Mesendoderm (in vitro differentiated cells): ENCODE measurements around the gene MESP1.

Source experiments
- DNase-seq: peaks from one replicate; pipeline ENCODE4 v3.0.0; 2013
- H2AK5ac ChIP-seq: 2 replicates; pipeline ENCODE4 v1.6.1; 2013; ENCODE audit warnings: low read length, inconsistent platforms
- H2BK120ac ChIP-seq: 2 replicates; pipeline ENCODE4 v1.6.1; 2013; ENCODE audit warnings: low read depth, mild to moderate bottlenecking, low read length, moderate library complexity, mixed read lengths
- H2BK15ac ChIP-seq: replicated peaks from 2 replicates; pipeline ENCODE4 v1.6.1; 2013; ENCODE audit warnings: low read depth, mild to moderate bottlenecking, moderate library complexity
- H2BK5ac ChIP-seq: 2 replicates; pipeline ENCODE4 v1.6.1; 2013; ENCODE audit warnings: low read length, inconsistent platforms
- H3K18ac ChIP-seq: 2 replicates; pipeline ENCODE4 v1.6.1; 2013; ENCODE audit warnings: mild to moderate bottlenecking, low read length, mixed read lengths
- H3K23ac ChIP-seq: one replicate; pipeline ENCODE4 v1.6.1; 2013; ENCODE audit warnings: low read length
- H3K27ac ChIP-seq: 2 replicates; pipeline ENCODE4 v1.5.1; 2013; ENCODE audit warnings: low read depth, mild to moderate bottlenecking, inconsistent platforms, low read length, moderate library complexity
- H3K27me3 ChIP-seq: 2 replicates; pipeline ENCODE4 v1.6.1; 2013; ENCODE audit warnings: low read length, control low read depth, mild to moderate bottlenecking, inconsistent platforms; ENCODE audit not compliant: insufficient read depth, poor library complexity
- H3K36me3 ChIP-seq: 2 replicates; pipeline ENCODE4 v1.6.1; 2013; ENCODE audit warnings: low read length, inconsistent platforms; ENCODE audit not compliant: control insufficient read depth, insufficient read depth
- H3K4ac ChIP-seq: one replicate; pipeline ENCODE4 v1.6.1; 2013; ENCODE audit warnings: low read depth, mild to moderate bottlenecking, low read length, moderate library complexity
- H3K4me1 ChIP-seq: 2 replicates; pipeline ENCODE4 v1.6.1; 2013; ENCODE audit warnings: low read depth, low read length, inconsistent platforms; ENCODE audit not compliant: control insufficient read depth
- H3K4me2 ChIP-seq: 2 replicates; pipeline ENCODE4 v1.6.1; 2013; ENCODE audit warnings: low read length
- H3K4me3 ChIP-seq: 2 replicates; pipeline ENCODE4 v1.5.1; 2013; ENCODE audit warnings: mild to moderate bottlenecking, low read length
- H3K56ac ChIP-seq: one replicate; pipeline ENCODE4 v1.6.1; 2013; ENCODE audit warnings: low read length
- H3K79me1 ChIP-seq: 2 replicates; pipeline ENCODE4 v1.6.1; 2013; ENCODE audit warnings: low read length, inconsistent platforms
- H3K79me2 ChIP-seq: 2 replicates; pipeline ENCODE4 v1.6.1; 2013; ENCODE audit warnings: mild to moderate bottlenecking, low read length; ENCODE audit not compliant: control insufficient read depth, insufficient read depth
- H3K9ac ChIP-seq: 2 replicates; pipeline ENCODE4 v1.6.1; 2013; ENCODE audit warnings: low read length, inconsistent platforms
- H4K5ac ChIP-seq: one replicate; pipeline ENCODE4 v1.6.1; 2013; ENCODE audit warnings: low read length
- H4K8ac ChIP-seq: one replicate; pipeline ENCODE4 v1.6.1; 2013; ENCODE audit warnings: low read depth, mild to moderate bottlenecking, control low read depth, low read length, moderate library complexity
- WGBS: extraction: QIAGEN DNeasy Blood & Tissue Kit; methylation state at CpG from one replicate; pipeline ENCODE4 v1.1.7; 2013; ENCODE audit warnings: low lambda C conversion rate, missing lambda C conversion rate; ENCODE audit not compliant: insufficient coverage; ENCODE audit errors: extremely low coverage; 5-methylcytosine and 5-hydroxymethylcytosine counted together

Gene MESP1

GRCh38 chr15:89772932-89773583, 22.0 kb upstream of the MESP1 start:
- Histone ChIP-seq H3K18ac (no peak overlapping the region), H2BK15ac (no peak overlapping the region), H3K4me3 (no peak overlapping the region), H3K4me2 (no peak overlapping the region), H3K79me2 (no peaks in the 10 kb centered on the region), H2BK5ac (no peak overlapping the region), H3K4me1 (peaks cover 7% of the 10 kb centered on the region), H4K8ac (no peak overlapping the region), H3K23ac (no peak overlapping the region), H2AK5ac (no peak overlapping the region), H3K36me3 (no peaks in the 10 kb centered on the region), H4K5ac (no peak overlapping the region), H3K27ac (no peak overlapping the region), H3K4ac (no peak overlapping the region), H2BK120ac (no peak overlapping the region), H3K27me3 (no peaks in the 10 kb centered on the region), H3K56ac (no peak overlapping the region), H3K9ac (no peak overlapping the region), H3K79me1 (no peaks in the 10 kb centered on the region)
- no peak for DNase-seq
- WGBS: no CpG with 5 or more reads among the region's 3 CpGs

DNA sequence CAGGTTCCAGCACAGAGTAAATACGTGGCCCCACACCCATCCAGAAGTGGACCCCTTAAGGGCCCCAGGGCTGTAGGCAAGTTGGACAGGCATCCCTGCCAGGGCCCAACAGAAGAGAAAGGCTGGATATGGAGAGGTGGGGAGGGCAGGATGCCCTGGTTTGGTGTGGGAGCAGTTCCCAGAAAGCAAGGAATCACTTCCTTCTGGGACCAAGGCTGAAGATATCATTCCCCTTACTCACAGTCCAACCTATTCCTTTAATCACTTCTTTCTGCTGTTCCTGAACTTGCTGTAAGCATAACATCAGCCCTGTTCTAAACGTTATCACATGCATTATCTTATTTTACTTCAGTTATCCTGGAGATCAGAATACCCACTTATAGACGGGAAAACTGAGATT, 19.0 kb upstream of the MESP1 start:
- H3K4ac ChIP-seq: no peak overlapping the region
- no peak overlapping the region for H3K9ac ChIP-seq
- H3K4me2 ChIP-seq: no peak overlapping the region
- H3K18ac ChIP-seq: no peak overlapping the region
- H3K4me3 ChIP-seq: no peak overlapping the region
- no peaks in the 10 kb centered on the region for H3K79me1 ChIP-seq
- H3K56ac ChIP-seq: no peak overlapping the region
- H3K23ac ChIP-seq: no peak overlapping the region
- WGBS: no CpG with 5 or more reads among the region's 3 CpGs
- no peak overlapping the region for H2AK5ac ChIP-seq
- no peak overlapping the region for H4K5ac ChIP-seq
- H3K27me3 ChIP-seq: no peaks in the 10 kb centered on the region
- H2BK5ac ChIP-seq: no peak overlapping the region
- H3K4me1 ChIP-seq: no peaks in the 10 kb centered on the region
- no peaks in the 10 kb centered on the region for H3K79me2 ChIP-seq
- H3K36me3 ChIP-seq: no peaks in the 10 kb centered on the region
- no peak overlapping the region for H2BK120ac ChIP-seq
- H2BK15ac ChIP-seq: no peak overlapping the region
- DNase-seq: no peak
- H3K27ac ChIP-seq: no peak overlapping the region
- H4K8ac ChIP-seq: no peak overlapping the region

GRCh38 chr15:89769366-89769765, 18.3 kb upstream of the MESP1 start:
- no peak overlapping the region for H4K8ac ChIP-seq
- no peaks in the 10 kb centered on the region for H3K36me3 ChIP-seq
- H3K79me2 ChIP-seq: no peaks in the 10 kb centered on the region
- H2BK15ac ChIP-seq: no peak overlapping the region
- no peak for DNase-seq
- H3K23ac ChIP-seq: no peak overlapping the region
- no peak overlapping the region for H2AK5ac ChIP-seq
- H4K5ac ChIP-seq: no peak overlapping the region
- no peak overlapping the region for H3K27ac ChIP-seq
- no peak overlapping the region for H3K4ac ChIP-seq
- H2BK120ac ChIP-seq: no peak overlapping the region
- no peak overlapping the region for H2BK5ac ChIP-seq
- no peak overlapping the region for H3K4me2 ChIP-seq
- no peak overlapping the region for H3K9ac ChIP-seq
- no peaks in the 10 kb centered on the region for H3K79me1 ChIP-seq
- no peaks in the 10 kb centered on the region for H3K4me1 ChIP-seq
- WGBS: no CpG with 5 or more reads among the region's 3 CpGs
- H3K4me3 ChIP-seq: no peak overlapping the region
- no peak overlapping the region for H3K18ac ChIP-seq
- no peak overlapping the region for H3K56ac ChIP-seq
- H3K27me3 ChIP-seq: no peaks in the 10 kb centered on the region

DNA sequence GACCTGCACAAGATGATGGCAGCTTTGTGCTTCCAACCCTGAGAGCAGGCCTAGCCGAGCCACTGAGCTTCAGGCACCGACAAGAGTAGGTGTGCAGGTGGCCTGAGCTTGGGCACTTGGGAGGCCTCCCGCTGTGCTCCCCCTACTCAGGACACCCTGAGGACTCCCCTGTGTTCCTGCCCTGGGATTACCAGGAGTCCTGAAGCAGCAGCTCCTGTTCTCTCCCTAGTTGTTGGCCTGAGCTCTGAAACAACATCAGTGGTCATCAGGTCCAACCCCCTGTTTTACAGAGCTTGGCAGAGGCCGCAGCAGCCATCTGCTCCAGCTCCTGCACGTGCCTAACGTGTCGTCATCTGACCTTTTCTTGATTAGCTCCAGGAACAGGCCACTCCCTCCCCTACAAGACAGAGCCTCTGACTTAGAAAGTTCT, 17.0 kb upstream of the MESP1 start:
- Histone ChIP-seq H3K4me1 (no peaks in the 10 kb centered on the region), H3K9ac (no peak overlapping the region), H3K4me3 (no peak overlapping the region), H3K56ac (no peak overlapping the region), H3K4me2 (no peak overlapping the region), H3K79me1 (no peaks in the 10 kb centered on the region), H3K23ac (no peak overlapping the region), H2BK5ac (no peak overlapping the region), H4K5ac (no peak overlapping the region), H2BK15ac (no peak overlapping the region), H4K8ac (no peak overlapping the region), H3K79me2 (no peaks in the 10 kb centered on the region), H2AK5ac (no peak overlapping the region), H3K27ac (no peak overlapping the region), H3K27me3 (no peaks in the 10 kb centered on the region), H2BK120ac (no peak overlapping the region), H3K4ac (no peak overlapping the region), H3K18ac (no peak overlapping the region), H3K36me3 (no peaks in the 10 kb centered on the region)
- WGBS: no CpG with 5 or more reads among the region's 7 CpGs
- DNase-seq: no peak

DNA sequence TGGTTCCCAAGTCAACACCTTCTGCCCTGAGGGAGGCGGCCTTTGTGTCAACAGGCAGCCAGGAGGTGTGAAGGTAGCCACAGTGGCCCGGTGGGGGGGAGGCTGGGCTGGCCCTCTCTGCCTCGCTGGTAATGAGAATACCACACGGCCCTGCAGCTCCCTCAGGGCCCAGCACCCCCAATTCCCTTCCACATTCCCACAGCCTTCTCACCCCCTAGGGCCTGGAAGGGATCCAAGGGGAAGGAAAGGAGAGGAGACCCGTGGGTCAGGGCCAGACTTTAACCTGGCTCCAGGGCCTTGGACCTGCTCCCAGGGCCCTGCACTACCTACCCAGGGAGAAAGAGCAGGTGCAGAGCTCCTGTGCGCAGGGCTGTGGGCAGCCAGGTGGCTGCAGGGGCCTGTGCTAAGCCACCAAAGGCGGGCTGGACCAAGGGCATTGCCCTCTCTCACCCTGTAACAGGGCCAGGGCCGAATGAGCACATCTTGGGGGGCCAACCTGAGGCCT, 16.4 kb upstream of the MESP1 start:
- no CpG with 5 or more reads among the region's 8 CpGs for WGBS
- no peak overlapping the region for H3K18ac ChIP-seq
- H3K4me1 ChIP-seq: no peaks in the 10 kb centered on the region
- DNase-seq: no peak
- H2AK5ac ChIP-seq: no peak overlapping the region
- H3K9ac ChIP-seq: no peak overlapping the region
- H4K8ac ChIP-seq: no peak overlapping the region
- H3K4me3 ChIP-seq: no peak overlapping the region
- no peaks in the 10 kb centered on the region for H3K79me2 ChIP-seq
- no peaks in the 10 kb centered on the region for H3K27me3 ChIP-seq
- H3K36me3 ChIP-seq: no peaks in the 10 kb centered on the region
- no peak overlapping the region for H2BK120ac ChIP-seq
- H3K4ac ChIP-seq: no peak overlapping the region
- H2BK5ac ChIP-seq: no peak overlapping the region
- no peak overlapping the region for H3K27ac ChIP-seq
- H3K56ac ChIP-seq: peak overlapping the region; percentile 30
- no peak overlapping the region for H3K4me2 ChIP-seq
- no peaks in the 10 kb centered on the region for H3K79me1 ChIP-seq
- H3K23ac ChIP-seq: no peak overlapping the region
- H4K5ac ChIP-seq: no peak overlapping the region
- H2BK15ac ChIP-seq: no peak overlapping the region
